ENCODE measurements around the gene HOXD12.

Gene HOXD12

DNA sequence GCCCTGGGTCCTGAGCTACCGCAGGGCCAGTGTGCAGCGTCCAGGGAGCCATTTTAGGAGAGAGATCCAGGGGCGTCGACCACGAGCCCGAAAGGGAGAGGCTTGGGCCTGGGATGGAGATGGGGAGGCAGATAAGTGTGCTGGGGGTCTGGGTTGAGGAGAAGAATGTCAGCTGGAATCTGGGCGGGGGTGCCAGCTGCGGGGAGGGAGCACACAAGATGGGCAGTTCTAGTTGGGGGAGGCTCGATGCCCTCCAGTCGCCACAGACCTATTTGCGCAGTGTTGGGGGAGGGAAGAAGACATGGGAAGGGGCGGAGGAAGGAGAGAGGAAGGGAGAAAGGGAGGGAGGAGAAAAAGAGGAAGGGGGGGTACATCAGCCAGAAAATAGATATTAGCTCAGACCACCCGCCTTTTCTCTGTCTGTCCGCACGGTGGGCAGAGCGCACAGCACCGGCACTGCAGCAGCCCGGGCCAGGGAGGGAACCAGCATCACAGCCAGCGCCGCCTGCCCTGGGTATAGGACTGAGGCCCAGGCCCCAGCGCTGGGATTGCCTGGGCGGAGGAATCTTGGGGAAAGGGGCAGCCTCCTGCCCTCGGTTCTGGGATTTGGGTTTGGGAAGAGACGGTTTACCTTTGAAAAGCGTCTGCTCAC, 5.6 kb downstream of the HOXD12 start:
- no peak for DNase-seq (ENCODE audit: low spot score)

- DNase-seq (ENCODE audit: low spot score) = no peak
These were observed 6.4 kb downstream of the HOXD12 start for GRCh38 chr2:176105730-176106580.

GRCh38 chr2:176106581-176107539, 7.3 kb downstream of the HOXD12 start, which contains the start of gene HOXD11:
Gene HOXD11, plus strand, starts transcription at chr2:176107280. Its CDS starts 76 bp downstream, at chr2:176107356.
- DNase-seq (ENCODE audit: low spot score) = peak; percentile 40

DNA sequence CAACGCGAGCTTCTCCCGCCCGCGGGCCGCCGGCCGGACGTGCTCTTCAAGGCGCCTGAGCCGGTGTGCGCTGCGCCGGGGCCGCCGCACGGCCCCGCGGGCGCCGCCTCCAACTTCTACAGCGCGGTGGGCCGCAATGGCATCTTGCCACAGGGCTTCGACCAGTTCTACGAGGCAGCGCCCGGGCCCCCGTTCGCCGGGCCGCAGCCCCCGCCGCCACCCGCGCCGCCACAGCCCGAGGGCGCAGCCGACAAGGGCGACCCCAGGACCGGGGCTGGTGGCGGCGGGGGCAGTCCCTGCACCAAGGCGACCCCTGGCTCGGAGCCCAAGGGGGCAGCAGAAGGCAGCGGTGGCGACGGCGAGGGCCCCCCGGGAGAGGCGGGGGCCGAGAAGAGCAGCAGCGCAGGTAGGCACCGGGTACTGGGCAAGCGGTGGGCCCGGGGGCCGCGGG, 8.2 kb downstream of the HOXD12 start:
- DNase-seq (ENCODE audit: low spot score) = no peak

- no peak for DNase-seq (ENCODE audit: low spot score)
These were observed 9.8 kb downstream of the HOXD12 start for GRCh38 chr2:176109192-176109901.

GRCh38 chr2:176109946-176110345, 10.4 kb downstream of the HOXD12 start:
- no peak for DNase-seq (ENCODE audit: low spot score)

DNA sequence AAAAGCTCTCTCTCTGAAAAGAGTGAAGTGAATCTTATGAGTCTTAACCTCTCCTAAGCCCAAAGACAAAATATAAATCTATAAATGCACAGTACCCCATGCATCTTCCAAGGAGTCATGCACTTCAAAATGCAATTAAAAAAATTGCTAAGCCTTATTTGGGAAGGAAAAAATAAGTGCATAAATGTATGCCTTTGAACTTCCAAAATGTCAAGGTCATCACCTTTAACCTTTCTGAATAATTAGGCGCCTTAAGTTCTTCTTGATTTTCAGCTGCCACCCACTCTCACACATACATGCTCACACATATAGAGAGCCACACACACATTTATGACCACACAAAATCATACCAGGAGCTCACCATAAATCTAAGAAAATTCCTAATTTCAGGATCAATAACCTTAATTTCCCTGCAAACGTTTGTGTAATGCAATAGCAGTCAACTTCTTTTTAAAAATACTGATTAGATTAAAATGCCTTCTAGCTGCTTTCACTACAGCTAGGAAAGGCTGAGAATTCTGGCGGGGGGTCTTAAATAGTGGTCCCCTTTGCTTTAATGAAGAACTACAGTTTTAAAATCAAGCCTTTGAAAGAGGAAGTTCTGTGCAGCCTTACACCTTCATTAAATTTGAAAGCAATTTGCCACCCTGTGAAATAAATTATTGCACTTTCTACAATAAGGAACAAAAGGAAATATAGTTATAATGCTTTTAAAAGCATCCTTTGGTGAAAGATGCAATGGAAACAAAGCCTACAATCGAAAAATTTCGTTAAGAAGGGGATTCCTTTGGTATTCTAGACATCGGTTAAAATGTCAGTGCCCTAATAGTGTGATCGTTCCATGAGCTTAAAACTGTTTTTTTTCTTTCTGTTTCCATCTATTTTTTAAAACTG, 11.1 kb downstream of the HOXD12 start:
- DNase-seq (ENCODE audit: low spot score) = no peak

GRCh38 chr2:176111309-176111663, 11.7 kb downstream of the HOXD12 start:
- peak; percentile 81 for DNase-seq (ENCODE audit: low spot score)

GRCh38 chr2:176111846-176112374, 12.3 kb downstream of the HOXD12 start:
- no peak for DNase-seq (ENCODE audit: low spot score)

GRCh38 chr2:176112375-176113302, 13.0 kb downstream of the HOXD12 start:
- no peak for DNase-seq (ENCODE audit: low spot score)

DNA sequence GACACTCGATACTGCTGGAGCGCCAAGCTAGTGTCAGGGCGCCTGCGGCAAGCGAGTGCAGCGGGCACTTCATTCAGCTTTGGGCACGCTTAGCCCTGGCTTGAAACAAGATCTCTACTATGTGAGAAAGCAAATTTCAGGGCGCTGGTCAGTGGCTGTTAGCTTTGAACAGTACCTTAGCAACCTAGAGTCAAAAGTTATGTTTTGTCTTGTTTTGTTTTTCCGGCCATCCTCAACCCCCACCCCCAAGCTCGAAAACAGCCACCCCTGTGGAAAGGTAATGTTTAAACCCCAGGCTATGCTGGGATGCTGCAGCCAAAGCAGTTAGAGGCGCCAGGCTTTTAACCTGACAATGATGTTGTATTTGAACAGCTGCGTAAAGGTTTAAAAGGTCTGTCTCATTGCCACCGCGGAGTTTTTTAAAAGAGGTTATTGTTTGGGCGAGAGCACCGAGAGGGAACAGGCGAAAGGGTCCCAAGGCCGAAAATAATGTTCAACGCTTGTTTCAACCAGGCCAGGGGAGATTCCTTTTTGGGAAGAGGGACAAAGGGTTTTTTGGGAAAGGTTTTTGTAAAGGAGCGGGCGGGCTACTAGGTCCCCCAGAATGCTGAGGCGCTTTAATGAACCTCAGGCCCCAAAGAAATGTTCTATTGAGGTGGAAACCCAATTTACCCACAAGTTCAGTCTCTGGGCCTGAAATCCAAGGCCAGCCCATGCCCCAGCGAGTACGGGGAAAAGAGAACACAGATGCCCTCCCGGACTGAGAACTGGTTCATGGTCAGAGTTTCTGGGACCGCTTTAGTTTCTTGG, 14.7 kb downstream of the HOXD12 start:
- no peak for DNase-seq (ENCODE audit: low spot score)

DNA sequence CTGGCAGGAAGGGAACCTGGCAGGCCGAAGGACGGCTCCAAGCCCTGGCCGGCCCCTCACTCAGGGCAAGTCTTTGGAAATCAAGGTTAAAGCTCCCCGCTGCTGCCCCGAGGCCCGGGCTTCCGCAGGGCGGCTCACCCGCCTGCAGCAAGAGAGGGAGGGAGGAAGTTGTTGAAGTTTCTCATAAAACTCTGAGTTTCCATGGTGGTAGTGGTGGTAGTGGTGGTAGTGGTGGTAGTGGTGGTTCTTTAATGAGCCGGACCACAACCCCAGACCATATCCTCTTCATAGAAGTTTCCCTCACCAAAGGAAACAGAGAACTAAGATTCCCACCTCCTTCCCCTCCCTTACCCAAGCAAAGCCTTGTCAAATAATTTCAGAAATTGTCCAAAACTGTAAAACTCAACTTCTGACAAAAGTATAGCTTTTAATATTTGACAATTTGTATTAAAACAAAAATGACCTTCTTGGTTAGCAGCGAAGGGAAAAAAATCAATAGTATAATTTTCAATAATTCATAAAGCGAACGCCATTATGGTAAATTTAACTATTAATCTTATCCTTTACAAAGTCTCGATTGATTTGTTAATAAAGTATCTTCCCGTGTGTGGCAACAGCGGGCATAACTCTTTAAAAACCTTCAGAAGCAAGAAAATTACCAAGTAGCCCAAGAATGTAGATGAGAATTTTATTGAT, 15.5 kb downstream of the HOXD12 start:
- no peak for DNase-seq (ENCODE audit: low spot score)

- DNase-seq (ENCODE audit: low spot score) = peak; percentile 92
These were observed 16.6 kb downstream of the HOXD12 start, which contains the start of gene HOXD10 for GRCh38 chr2:176115883-176116813. Gene HOXD10, plus strand, starts transcription at chr2:176116778. Its CDS starts 56 bp downstream, at chr2:176116834.

GRCh38 chr2:176117162-176117822, 17.7 kb downstream of the HOXD12 start:
- DNase-seq (ENCODE audit: low spot score) = no peak

DNA sequence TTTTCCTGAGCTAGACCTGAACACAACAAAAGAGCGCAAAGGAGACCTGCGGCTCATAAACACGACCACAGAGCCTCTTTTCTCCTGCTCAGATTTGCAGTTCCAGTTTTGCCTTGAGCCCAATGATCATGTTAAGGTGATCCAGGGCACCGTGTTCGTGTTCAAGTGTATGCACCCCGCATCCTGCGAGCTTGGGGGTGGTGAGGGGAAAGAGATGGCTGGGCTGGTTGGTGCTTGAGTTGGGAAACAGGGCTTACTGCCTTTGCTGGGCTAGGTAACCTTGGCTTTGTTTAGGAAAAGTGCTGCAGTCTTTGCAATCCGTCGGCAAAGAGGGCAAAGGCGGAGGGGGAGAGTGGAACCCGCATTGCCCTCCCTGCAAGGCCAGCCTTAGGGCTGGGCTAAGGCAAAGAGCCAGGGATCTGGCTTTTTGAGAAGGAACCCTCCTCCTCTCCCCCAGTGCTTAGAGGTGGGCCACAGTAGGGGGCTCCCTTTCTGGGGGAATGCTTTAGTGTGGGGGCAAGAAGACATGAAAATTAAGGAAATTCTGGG, 18.3 kb downstream of the HOXD12 start:
- DNase-seq (ENCODE audit: low spot score) = no peak
